ENCODE data around the gene IL25.
A peak's percentile ranks its signal among the peaks of the same experiment; 100 is the strongest.
"Not testable (repeated sequence)": the region's sequence is repeated elsewhere in the genome, so short reads cannot be mapped to it uniquely, and the experiment has no call there.

Gene IL25

DNA sequence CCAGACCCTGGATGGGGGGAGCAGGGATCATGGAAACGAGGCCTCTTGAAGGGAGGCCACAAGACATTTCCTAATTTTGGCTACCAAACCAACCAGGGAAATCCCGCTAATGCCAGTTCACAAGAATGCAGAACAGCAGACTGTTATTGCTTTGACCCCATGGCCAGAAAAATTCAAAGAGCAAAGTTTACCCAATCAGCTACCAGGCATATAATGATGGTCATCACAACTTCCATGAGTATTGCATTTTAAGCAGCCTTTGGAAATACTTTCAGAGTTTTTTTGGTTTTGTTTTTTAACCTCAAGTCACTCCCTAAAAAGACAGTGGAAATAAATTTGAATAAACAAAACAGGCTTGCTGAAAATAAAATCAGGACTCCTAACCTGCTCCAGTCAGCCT is at the start of gene IL25:
Gene IL25, plus strand, starts transcription at position 301 of the 400 bp plus-strand sequence.
- no peak within 1 kb of the TSS for H3K4me3 ChIP-seq
- TF ChIP-seq, protein P1, sequence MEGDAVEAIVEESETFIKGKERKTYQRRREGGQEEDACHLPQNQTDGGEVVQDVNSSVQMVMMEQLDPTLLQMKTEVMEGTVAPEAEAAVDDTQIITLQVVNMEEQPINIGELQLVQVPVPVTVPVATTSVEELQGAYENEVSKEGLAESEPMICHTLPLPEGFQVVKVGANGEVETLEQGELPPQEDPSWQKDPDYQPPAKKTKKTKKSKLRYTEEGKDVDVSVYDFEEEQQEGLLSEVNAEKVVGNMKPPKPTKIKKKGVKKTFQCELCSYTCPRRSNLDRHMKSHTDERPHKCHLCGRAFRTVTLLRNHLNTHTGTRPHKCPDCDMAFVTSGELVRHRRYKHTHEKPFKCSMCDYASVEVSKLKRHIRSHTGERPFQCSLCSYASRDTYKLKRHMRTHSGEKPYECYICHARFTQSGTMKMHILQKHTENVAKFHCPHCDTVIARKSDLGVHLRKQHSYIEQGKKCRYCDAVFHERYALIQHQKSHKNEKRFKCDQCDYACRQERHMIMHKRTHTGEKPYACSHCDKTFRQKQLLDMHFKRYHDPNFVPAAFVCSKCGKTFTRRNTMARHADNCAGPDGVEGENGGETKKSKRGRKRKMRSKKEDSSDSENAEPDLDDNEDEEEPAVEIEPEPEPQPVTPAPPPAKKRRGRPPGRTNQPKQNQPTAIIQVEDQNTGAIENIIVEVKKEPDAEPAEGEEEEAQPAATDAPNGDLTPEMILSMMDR (IDR thresholded peaks at IDR 0.05): no peak
- no peak within 1 kb of the TSS for H3K27ac ChIP-seq
- no peak for DNase-seq (ENCODE audit: low spot score)

DNA sequence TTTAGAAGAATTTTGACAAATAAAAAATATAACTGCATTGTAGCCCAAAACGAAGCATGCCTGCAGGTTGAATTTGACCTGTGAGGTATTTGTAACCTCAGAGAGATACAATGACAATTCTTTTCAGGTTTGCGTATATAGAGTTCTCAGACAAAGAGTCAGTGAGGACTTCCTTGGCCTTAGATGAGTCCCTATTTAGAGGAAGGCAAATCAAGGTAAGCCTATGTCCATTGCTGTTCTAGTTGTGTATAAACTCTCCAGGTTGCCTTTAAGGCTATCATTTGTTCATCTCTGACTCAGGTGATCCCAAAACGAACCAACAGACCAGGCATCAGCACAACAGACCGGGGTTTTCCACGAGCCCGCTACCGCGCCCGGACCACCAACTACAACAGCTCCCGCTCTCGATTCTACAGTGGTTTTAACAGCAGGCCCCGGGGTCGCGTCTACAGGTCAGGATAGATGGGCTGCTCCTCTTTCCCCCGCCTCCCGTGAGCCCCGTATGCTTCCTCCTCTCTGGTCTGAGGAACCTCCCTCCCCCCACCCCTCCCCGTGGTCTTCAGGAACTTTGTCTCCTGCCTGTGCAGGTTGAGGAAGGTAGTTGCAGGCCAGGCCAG is 48.7 kb upstream of the IL25 start:
- H3K4me3 ChIP-seq: no peak overlapping the region
- no peak overlapping the region for H3K27ac ChIP-seq
- TF ChIP-seq, protein P1 (IDR thresholded peaks at IDR 0.05): no peak

DNA sequence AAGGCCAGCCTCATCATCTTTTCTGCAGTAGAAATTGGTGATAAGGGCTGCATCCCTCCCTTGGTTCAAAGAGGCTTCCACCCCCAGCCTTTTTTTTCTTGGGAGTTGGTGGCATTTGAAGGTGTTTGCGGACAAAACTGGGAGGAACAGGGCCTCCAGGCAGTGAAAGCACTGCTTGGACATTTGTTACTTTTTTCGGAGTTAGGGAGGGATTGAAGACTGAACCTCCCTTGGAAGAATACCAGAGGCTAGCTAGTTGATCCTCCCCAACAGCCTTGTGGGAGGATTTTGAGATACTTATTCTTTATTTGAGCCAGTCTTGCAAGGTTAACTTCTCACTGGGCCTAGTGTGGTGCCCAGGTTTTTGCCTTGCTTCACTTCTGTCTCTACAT is 48.2 kb upstream of the IL25 start:
- TF ChIP-seq, protein P1 (IDR thresholded peaks at IDR 0.05): no peak
- Histone ChIP-seq H3K4me3 (no peak overlapping the region), H3K27ac (no peak overlapping the region)
- DNase-seq (ENCODE audit: low spot score): no peak

More for the DNA sequence above, 48.7 kb upstream of the IL25 start:
- DNase-seq (ENCODE audit: low spot score): no peak

DNA sequence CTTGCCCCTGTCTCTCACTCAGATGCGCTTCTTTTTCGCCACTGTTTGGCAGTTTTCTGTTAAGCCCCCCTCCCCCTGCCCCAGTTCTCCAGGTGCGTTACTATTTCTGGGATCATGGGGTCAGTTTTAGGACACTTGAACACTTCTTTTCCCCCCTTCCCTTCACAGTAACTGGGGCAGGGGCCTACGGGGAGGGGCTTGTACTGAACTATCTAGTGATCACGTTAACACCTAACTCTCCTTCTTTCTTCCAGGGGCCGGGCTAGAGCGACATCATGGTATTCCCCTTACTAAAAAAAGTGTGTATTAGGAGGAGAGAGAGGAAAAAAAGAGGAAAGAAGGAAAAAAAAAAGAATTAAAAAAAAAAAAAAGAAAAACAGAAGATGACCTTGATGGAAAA is 47.6 kb upstream of the IL25 start:
- TF ChIP-seq, protein P1 (IDR thresholded peaks at IDR 0.05): no peak
- DNase-seq (ENCODE audit: low spot score): no peak
- no peak overlapping the region for H3K27ac ChIP-seq
- H3K4me3 ChIP-seq: no peak overlapping the region

DNA sequence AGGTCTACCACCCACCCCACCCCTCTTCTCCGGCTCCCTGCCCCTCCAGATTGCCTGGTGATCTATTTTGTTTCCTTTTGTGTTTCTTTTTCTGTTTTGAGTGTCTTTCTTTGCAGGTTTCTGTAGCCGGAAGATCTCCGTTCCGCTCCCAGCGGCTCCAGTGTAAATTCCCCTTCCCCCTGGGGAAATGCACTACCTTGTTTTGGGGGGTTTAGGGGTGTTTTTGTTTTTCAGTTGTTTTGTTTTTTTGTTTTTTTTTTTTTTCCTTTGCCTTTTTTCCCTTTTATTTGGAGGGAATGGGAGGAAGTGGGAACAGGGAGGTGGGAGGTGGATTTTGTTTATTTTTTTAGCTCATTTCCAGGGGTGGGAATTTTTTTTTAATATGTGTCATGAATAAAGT is 46.9 kb upstream of the IL25 start:
- DNase-seq (ENCODE audit: low spot score); H3K4me3 ChIP-seq; H3K27ac ChIP-seq: not testable (repeated sequence)

DNA sequence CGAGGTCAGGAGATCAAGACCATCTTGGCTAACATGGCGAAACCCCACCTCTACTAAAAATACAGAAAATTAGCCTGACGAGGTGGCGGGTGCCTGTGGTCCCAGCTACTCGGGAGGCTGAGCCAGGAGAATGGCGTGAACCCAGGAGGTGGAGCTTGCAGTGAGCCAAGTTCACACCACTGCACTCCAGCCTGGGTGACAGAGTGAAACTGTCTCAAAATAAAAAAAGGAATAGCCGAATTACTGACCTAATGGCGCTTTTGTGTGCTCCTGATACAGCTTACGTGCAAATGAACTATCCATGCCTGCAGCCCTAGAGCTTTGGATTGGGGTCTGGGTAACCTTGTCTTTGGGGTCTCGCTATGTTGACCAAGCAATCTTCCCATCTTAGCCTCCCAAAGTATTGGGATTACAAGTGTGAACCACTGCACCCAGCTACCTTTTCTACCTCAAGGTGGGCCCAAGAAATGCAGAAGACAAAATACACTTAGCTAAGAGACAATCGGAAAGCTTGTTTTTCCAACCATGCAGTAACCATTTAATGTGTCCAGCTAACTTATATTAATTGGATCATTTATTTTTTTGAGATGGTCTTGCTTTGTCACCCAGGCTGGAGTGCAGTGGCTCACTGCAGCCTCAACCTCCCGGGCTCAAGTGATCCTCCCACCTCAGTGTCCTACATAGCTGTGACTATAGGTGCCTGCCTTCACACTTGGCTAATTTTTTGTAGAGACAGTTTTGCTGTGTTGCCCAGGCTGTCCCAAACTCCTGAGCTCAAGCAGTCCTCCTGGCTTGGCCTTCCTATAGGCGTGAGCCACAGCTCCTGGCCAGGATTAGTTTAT is 45.9 kb upstream of the IL25 start:
- H3K27ac ChIP-seq: no peak overlapping the region
- no peak for DNase-seq (ENCODE audit: low spot score)
- no peak overlapping the region for H3K4me3 ChIP-seq
- TF ChIP-seq, protein P1 (IDR thresholded peaks at IDR 0.05): no peak

DNA sequence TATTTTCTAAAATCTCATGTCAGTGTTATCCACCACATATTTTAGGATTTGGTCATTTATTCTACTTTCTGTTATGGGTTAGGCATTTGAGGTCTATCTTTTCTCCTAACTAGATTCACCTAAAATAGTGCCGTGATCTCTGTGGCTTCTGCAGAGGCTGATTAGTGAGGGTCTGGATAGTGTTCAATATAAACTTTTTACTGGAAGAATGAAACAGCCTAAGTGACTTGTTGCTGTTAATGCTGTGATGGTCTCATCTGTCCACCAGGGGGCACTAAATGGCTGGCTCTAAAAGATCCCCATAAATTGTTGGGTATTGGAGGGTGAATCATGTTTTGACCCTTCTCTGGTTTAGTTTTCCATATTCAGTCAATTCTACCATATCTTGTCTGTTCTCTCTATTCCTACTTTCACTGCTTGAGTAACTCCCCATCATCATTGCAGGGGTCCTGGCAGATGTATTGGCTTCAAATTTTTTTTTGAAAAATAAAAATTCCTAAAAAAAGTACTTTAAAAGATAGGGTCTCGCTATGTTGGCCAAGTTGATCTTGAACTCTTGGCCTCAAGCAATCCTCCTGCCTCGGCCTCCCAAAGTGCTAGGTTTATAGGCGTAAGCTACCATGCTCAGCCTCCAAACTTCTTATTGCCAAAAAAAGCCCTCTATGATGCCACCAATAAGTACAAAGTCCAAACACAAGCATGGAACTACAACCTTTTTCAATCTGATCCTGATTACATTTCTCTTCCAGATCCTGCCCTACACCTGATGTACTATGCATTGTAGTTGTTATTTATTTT is 44.5 kb upstream of the IL25 start:
- H3K27ac ChIP-seq: no peak overlapping the region
- no peak for DNase-seq (ENCODE audit: low spot score)
- TF ChIP-seq, protein P1 (IDR thresholded peaks at IDR 0.05): peak; percentile 60
- H3K4me3 ChIP-seq: no peak overlapping the region
